H1 (cell line): ENCODE measurements around the gene CYP27B1.
"Not testable (repeated sequence)": the region's sequence is repeated elsewhere in the genome, so short reads cannot be mapped to it uniquely, and the experiment has no call there.

Source experiments
- CHD2 ChIP-seq: IDR thresholded peaks from 2 replicates; pipeline ENCODE4 v1.6.1; 2012; ENCODE audit warnings: low read length, improper control_type of control experiment
- CTCF ChIP-seq, 3 experiments: IDR thresholded peaks; 1 replicate in 2 of 3; 2 replicates in 1 of 3; pipeline versions ENCODE4 v1.5.1 to v1.6.1; 2011; ENCODE audit warnings: low read length in 3 of 3, mild to moderate bottlenecking in 3 of 3, inconsistent platforms in 2 of 3, low read depth in 1 of 3, moderate library complexity in 1 of 3; ENCODE audit not compliant: insufficient read depth in 1 of 3; ENCODE audit errors: control extremely low read depth in 1 of 3
- EP300 ChIP-seq, 2 experiments: IDR thresholded peaks; 1 replicate in 1 of 2; 2 replicates in 1 of 2; pipeline ENCODE4 v1.6.1; 2011 to 2012; ENCODE audit warnings: low read depth in 2 of 2, low read length in 2 of 2, mild to moderate bottlenecking in 2 of 2, borderline replicate concordance in 1 of 2, inconsistent platforms in 1 of 2, moderate library complexity in 1 of 2
- EZH2 ChIP-seq: fragments of 200-600 bp; sonication (generic); IDR thresholded peaks from 2 replicates; pipeline ENCODE4 v1.7.1; 2012; ENCODE audit warnings: low read depth, mild to moderate bottlenecking, moderate library complexity, low read length, inconsistent platforms; ENCODE audit not compliant: severe bottlenecking
- HDAC2 ChIP-seq, 2 experiments: fragments of 300-600 bp in 1 of 2; sonication (generic) in 1 of 2; IDR thresholded peaks; 2 replicates each; pipeline ENCODE4 v1.6.1; 2011 to 2012; ENCODE audit warnings: low read depth in 2 of 2, low read length in 2 of 2, mild to moderate bottlenecking in 2 of 2, moderate library complexity in 2 of 2, borderline replicate concordance in 1 of 2, inconsistent platforms in 1 of 2
- JUN ChIP-seq: IDR thresholded peaks from 2 replicates; pipeline ENCODE4 v1.6.1; 2011; ENCODE audit warnings: low read depth, mild to moderate bottlenecking, improper control_type of control experiment, low read length
- POLR2A ChIP-seq, 2 experiments: IDR thresholded peaks; 1 replicate in 1 of 2; 2 replicates in 1 of 2; pipeline ENCODE4 v1.6.1; 2011; ENCODE audit warnings: low read depth in 2 of 2, low read length in 2 of 2, mild to moderate bottlenecking in 2 of 2; ENCODE audit errors: control extremely low read depth in 1 of 2
- RAD21 ChIP-seq, 2 experiments: IDR thresholded peaks in 1 of 2; conservative IDR thresholded peaks in 1 of 2; 2 replicates each; pipeline ENCODE4 v1.6.1; 2011; ENCODE audit warnings: low read depth in 2 of 2, low read length in 2 of 2, improper control_type of control experiment in 1 of 2, inconsistent platforms in 1 of 2, mild to moderate bottlenecking in 1 of 2, moderate library complexity in 1 of 2
- RFX5 ChIP-seq: IDR thresholded peaks from 2 replicates; pipeline ENCODE4 v1.6.1; 2011; ENCODE audit warnings: low read depth, low read length, improper control_type of control experiment, borderline replicate concordance
- TCF12 ChIP-seq: IDR thresholded peaks from 2 replicates; pipeline ENCODE4 v1.6.1; 2011; ENCODE audit warnings: low read depth, mild to moderate bottlenecking, low read length
- YY1 ChIP-seq: IDR thresholded peaks from 2 replicates; pipeline ENCODE4 v1.6.1; 2011; ENCODE audit warnings: low read depth, mild to moderate bottlenecking, low read length

DNA sequence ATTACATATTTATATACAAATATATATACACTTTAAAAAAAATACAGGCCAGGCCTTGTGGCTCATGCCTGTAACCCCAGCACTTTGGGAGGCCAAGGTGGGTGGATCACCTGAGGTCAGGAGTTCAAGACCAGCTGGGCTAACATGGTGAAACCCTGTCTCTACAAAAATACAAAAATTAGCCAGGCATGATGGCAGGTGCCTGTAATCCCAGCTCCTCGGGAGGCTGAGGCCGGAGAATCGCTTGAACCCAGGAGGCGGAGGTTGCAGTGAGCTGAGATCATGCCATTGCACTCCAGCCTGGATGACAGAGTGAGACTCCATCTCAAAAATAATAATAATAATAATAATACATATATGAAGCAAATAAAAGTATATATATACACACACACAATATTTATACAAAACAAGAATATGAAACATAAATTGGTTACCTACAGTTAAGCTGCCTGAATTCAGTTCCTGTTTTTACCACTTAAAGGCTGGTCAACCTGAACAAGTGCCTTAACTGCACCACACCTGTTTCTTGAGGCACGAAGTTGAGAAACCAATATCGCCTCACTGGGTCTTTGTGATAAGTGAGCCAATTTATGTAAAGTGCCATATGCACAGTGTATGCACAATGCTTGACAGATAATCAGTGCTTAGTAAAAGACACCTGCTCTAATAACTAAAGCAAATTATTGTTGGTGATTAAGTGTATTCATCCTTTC, 51.7 kb downstream of the CYP27B1 start:
- TF ChIP-seq POLR2A (IDR thresholded peaks at IDR 0.05; ENCODE audit: control extremely low read depth in 1 of 2, low read depth in 2 of 2, low read length in 2 of 2); CTCF (IDR thresholded peaks at IDR 0.05; ENCODE audit: control extremely low read depth in 1 of 3, insufficient read depth in 1 of 3, low read depth in 1 of 3, low read length in 3 of 3); RAD21 (IDR thresholded peaks at IDR 0.05 in 1 of 2, conservative IDR thresholded peaks at IDR 0.05 in 1 of 2; ENCODE audit: low read depth in 2 of 2, low read length in 2 of 2); YY1; EZH2; EP300 (IDR thresholded peaks at IDR 0.05; ENCODE audit: borderline replicate concordance in 1 of 2, low read depth in 2 of 2, low read length in 2 of 2); CHD2; RFX5; HDAC2 (IDR thresholded peaks at IDR 0.05; ENCODE audit: borderline replicate concordance in 1 of 2, low read depth in 2 of 2, low read length in 2 of 2); JUN; TCF12: not testable (repeated sequence)
